SU-DHL-6 (cell line): ENCODE data around the gene RNF40.

ENCODE experiments used
- H2AFZ ChIP-seq: fragments of 200-600 bp; sonication (generic); 2 replicates; pipeline ENCODE4 v1.6.1; 2014; ENCODE audit warnings: low read depth, mild to moderate bottlenecking, moderate library complexity, mixed read lengths, antibody characterized with exemption, low read length; ENCODE audit not compliant: severe bottlenecking
- H3F3A ChIP-seq: fragments of 200-600 bp; shearing (Covaris generic); 2 replicates; pipeline ENCODE4 v1.6.0; 2016; ENCODE audit warnings: antibody characterized with exemption, mild to moderate bottlenecking; ENCODE audit not compliant: insufficient read depth
- H3K27ac ChIP-seq: fragments of 200-600 bp; sonication (generic); 2 replicates; pipeline ENCODE4 v1.5.1; 2016; ENCODE audit warnings: low read depth, mild to moderate bottlenecking, low read length, moderate library complexity, mixed read lengths
- H3K27me3 ChIP-seq: fragments of 200-600 bp; sonication (generic), shearing (Covaris generic); 2 replicates; pipeline ENCODE4 v1.6.0; 2014; ENCODE audit warnings: mild to moderate bottlenecking, low read length
- H3K36me3 ChIP-seq: fragments of 200-600 bp; sonication (generic); 2 replicates; pipeline ENCODE4 v1.6.1; 2014; ENCODE audit warnings: mild to moderate bottlenecking, low read length, mixed read lengths
- H3K4me2 ChIP-seq: fragments of 300-600, 200-600 bp; shearing (Covaris generic), sonication (generic); 2 replicates; pipeline ENCODE4 v1.6.0; 2014; ENCODE audit warnings: low read length, low read depth, mild to moderate bottlenecking; ENCODE audit not compliant: poor library complexity, severe bottlenecking
- H3K4me3 ChIP-seq: fragments of 200-600 bp; sonication (generic); 2 replicates; pipeline ENCODE4 v1.5.1; 2014; ENCODE audit warnings: antibody characterized with exemption, low read length, mild to moderate bottlenecking, mixed read lengths; ENCODE audit not compliant: insufficient read depth, poor library complexity, severe bottlenecking
- H3K79me2 ChIP-seq: fragments of 200-600 bp; sonication (generic); 2 replicates; pipeline ENCODE4 v1.6.1; 2014; ENCODE audit warnings: mild to moderate bottlenecking, low read length, moderate library complexity; ENCODE audit not compliant: insufficient read depth
- H3K9ac ChIP-seq: fragments of 200-600 bp; sonication (generic); 2 replicates; pipeline ENCODE4 v1.7.0; 2014; ENCODE audit warnings: mild to moderate bottlenecking, low read length
- H3K9me2 ChIP-seq: fragments of 200-600 bp; sonication (generic); replicated peaks from 2 replicates; pipeline ENCODE4 v1.6.1; 2014; ENCODE audit warnings: low read length; ENCODE audit not compliant: insufficient read depth
- H3K9me3 ChIP-seq: fragments of 200-600 bp; sonication (generic); 2 replicates; pipeline ENCODE4 v1.6.1; 2014; ENCODE audit warnings: low read length, mixed read lengths; ENCODE audit not compliant: insufficient read depth
- H4K20me1 ChIP-seq: fragments of 200-600 bp; sonication (generic); 2 replicates; pipeline ENCODE4 v1.6.1; 2014; ENCODE audit warnings: low read depth, mild to moderate bottlenecking, antibody characterized with exemption, low read length, moderate library complexity, mixed read lengths
- EZH2phosphoT487 ChIP-seq: fragments of 200-600 bp; sonication (generic), shearing (Covaris generic); conservative IDR thresholded peaks from 2 replicates; pipeline ENCODE4 v1.6.1; 2018; ENCODE audit warnings: mild to moderate bottlenecking, antibody characterized with exemption, low read length, moderate library complexity, mixed read lengths
- TF ChIP-seq, protein P1 (sequence below): fragments of 200-600 bp; sonication (generic); IDR thresholded peaks from one replicate; pipeline ENCODE4 v1.5.1; 2017; ENCODE audit warnings: antibody characterized with exemption, mild to moderate bottlenecking, low read length, moderate library complexity; ENCODE audit not compliant: insufficient read depth, poor library complexity, severe bottlenecking

RNF40 gene

DNA sequence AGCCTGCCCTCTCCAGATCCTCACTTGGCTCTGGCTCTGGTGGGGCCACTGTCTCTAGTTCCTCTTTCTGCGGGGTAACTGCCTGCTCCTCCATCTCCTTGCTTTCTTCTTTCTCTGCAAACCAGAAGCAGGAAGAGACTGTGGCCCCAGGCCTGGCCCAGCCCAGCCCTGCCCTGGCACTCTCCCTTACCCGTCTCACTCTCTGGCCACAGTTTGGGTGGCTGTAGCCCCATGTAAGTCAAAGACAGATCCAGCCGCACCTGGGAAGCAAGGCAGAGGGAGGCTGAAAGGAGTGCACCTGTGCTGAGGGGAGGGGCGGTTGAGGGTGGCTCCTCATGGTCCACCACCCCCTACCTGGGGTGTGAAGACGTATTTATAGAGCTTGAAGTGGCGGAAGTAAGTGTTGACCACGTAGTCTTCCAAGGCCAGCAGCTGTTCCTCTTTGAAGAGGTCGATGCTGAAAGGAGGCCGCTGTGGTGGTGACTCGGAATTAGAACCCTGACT, 3.1 kb upstream of the RNF40 start:
- Histone ChIP-seq H3K9me2 (no peaks in the 10 kb centered on the region), H3K79me2 (peaks cover 15% of the 10 kb centered on the region), H3K36me3 (peaks cover 7% of the 10 kb centered on the region; the same call in 1 of the 2 replicates), H3K27me3 (no peaks in the 10 kb centered on the region), H3K4me2 (no peak overlapping the region), H3K27ac (peak overlapping the region; percentile 49), H3F3A (peaks cover 15% of the 10 kb centered on the region; the same call in 1 of the 2 replicates), H3K9me3 (no peaks in the 10 kb centered on the region), H3K4me3 (no peak overlapping the region), H2AFZ (no peak overlapping the region), H3K9ac (no peak overlapping the region), H4K20me1 (no peaks in the 10 kb centered on the region)
- TF ChIP-seq EZH2phosphoT487: no peak
- TF ChIP-seq, protein P1, sequence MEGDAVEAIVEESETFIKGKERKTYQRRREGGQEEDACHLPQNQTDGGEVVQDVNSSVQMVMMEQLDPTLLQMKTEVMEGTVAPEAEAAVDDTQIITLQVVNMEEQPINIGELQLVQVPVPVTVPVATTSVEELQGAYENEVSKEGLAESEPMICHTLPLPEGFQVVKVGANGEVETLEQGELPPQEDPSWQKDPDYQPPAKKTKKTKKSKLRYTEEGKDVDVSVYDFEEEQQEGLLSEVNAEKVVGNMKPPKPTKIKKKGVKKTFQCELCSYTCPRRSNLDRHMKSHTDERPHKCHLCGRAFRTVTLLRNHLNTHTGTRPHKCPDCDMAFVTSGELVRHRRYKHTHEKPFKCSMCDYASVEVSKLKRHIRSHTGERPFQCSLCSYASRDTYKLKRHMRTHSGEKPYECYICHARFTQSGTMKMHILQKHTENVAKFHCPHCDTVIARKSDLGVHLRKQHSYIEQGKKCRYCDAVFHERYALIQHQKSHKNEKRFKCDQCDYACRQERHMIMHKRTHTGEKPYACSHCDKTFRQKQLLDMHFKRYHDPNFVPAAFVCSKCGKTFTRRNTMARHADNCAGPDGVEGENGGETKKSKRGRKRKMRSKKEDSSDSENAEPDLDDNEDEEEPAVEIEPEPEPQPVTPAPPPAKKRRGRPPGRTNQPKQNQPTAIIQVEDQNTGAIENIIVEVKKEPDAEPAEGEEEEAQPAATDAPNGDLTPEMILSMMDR: no peak

DNA sequence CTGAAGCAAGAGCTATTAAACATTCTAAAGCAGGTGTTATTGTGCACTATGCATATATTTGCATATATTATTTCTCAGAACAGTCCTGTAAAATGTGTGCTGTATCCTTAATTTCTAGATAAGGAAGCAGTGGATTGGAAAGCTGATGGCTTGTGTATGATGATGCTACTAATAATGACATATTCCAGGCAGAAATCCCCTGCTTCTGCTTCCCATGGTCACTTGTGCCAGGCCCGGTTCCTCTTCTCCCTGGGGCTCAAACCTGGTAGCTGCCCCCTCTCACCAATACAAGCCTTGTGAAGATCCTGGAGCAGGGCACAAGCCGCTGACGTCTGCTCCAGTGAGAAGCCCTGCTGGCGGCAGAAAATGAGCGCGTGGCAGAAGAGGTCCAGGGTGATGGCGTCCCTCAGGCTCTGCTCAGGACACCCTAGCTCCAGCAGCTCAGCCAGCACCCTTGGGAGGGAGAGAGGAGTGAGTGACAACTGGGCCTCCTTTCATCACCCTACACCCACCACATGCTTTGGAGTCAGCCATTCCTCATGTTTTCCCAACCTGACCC, 2.0 kb upstream of the RNF40 start:
- Histone ChIP-seq H3K79me2 (peaks cover 15% of the 10 kb centered on the region), H3K9me3 (no peaks in the 10 kb centered on the region), H3K9ac (peak overlapping the region; percentile 80), H3K27me3 (no peaks in the 10 kb centered on the region), H2AFZ (no peak overlapping the region), H3K36me3 (0 out of 2 replicates have a peak, but pooled peaks cover 3% of the 10 kb centered on the region), H4K20me1 (no peaks in the 10 kb centered on the region), H3K9me2 (no peaks in the 10 kb centered on the region), H3K4me2 (peak overlapping the region; percentile 69), H3K4me3 (no peak overlapping the region), H3K27ac (peak overlapping the region; percentile 66; the same call in 1 of the 2 replicates), H3F3A (peaks cover 11% of the 10 kb centered on the region; the same call in 1 of the 2 replicates)
- TF ChIP-seq, protein P1: no peak
- no peak for TF ChIP-seq EZH2phosphoT487

DNA sequence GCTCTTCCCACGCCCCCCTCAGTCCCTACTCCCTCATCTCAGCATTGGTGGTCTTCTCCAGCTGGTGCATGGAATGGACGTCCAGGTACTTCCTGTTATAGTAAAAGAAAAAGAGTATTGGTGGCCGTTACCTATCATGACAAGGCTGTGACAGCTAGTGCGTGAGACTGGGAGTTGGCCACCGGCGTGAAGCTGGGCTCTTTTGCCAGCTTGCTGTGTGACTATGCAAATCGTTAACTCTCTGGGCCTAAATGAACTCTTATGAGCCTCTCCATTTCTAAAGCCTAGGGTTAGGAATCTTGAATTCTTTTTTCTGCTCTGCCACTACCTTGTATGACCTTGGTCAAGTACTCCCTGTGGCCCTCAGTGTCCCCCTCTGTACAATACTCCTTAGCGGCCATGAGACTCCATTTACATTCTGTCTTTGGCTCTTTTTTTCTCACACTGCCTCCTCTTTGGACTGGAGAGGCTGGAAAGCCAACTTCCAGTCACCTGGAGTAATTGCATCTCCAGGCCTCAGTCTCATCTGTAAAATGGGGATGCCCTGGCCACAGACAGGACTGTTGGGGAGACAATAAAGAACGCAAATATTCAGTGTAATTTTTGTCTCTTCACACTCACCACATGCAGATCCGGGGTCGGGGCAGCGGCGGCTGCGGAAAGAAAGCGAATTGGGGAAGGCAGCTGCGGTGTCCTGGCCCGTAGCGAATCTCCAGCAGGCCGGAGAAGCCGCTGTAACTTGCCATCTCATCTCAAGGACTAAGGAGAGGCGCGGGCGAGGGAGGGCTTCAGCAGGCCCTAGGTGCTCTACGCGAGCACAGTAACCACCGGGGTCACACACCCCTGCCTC, 1.3 kb upstream of the RNF40 start:
- Histone ChIP-seq H3K9ac (peak overlapping the region; percentile 80), H3K4me2 (peak overlapping the region; percentile 69), H2AFZ (peak overlapping the region; percentile 76), H3K4me3 (peak overlapping the region; percentile 89), H4K20me1 (no peaks in the 10 kb centered on the region), H3K79me2 (peaks cover 15% of the 10 kb centered on the region), H3K36me3 (0 out of 2 replicates have a peak, but pooled peaks cover 3% of the 10 kb centered on the region), H3K27ac (peak overlapping the region; percentile 66), H3K9me3 (no peaks in the 10 kb centered on the region), H3K27me3 (no peaks in the 10 kb centered on the region), H3K9me2 (no peaks in the 10 kb centered on the region), H3F3A (peaks cover 11% of the 10 kb centered on the region; the same call in 1 of the 2 replicates)
- TF ChIP-seq EZH2phosphoT487: no peak
- TF ChIP-seq, protein P1: no peak
